Adrenal gland (tissue), 12 donors: ENCODE data around the gene DOCK9. TPM values are rescaled to one million over a fixed set of nuclear protein-coding genes. Genes with fewer than 3 reads are reported as not detected.
A peak's percentile ranks its signal among the peaks of the same experiment; 100 is the strongest.

Experiments
- DNase-seq, 7 donors: peaks; one replicate each; pipeline ENCODE4 v3.0.0-alpha.2; 2019 to 2020
- H3K27ac ChIP-seq, 5 donors: fragments of 200-600 bp; sonication (generic) in 4 of 5; 1 replicate in 3 of 5; 2 replicates in 2 of 5; pipeline versions ENCODE4 v1.5.1 to v1.8.0; 2016 to 2020; ENCODE audit warnings: mild to moderate bottlenecking in 1 of 5
- H3K27me3 ChIP-seq: fragments of 200-600 bp; 2 replicates; pipeline ENCODE4 v1.8.0; 2021
- H3K36me3 ChIP-seq, 2 donors: fragments of 200-600 bp; replicated peaks in 1 of 2; 1 replicate in 1 of 2; 2 replicates in 1 of 2; pipeline versions ENCODE4 v1.5.1 to v1.8.0; 2018 to 2022
- H3K4me1 ChIP-seq, 2 donors: fragments of 200-600 bp; replicated peaks in 1 of 2; 1 replicate in 1 of 2; 2 replicates in 1 of 2; pipeline versions ENCODE4 v1.5.1 to v1.8.0; 2018 to 2021
- H3K4me3 ChIP-seq, 4 donors: fragments of 200-600 bp; sonication (generic) in 3 of 4; one replicate each; pipeline ENCODE4 v1.5.1; 2016 to 2018
- H3K9me3 ChIP-seq, 3 donors: fragments of 200-600 bp; sonication (generic) in 1 of 3; replicated peaks in 1 of 3; 1 replicate in 2 of 3; 2 replicates in 1 of 3; pipeline versions ENCODE4 v1.5.1 to v1.8.0; 2016 to 2021
- CTCF ChIP-seq, 6 experiments: fragments of 450-650 bp in 4 of 6; fragments of 200-600 bp in 2 of 6; sonication (generic) in 1 of 6; IDR thresholded peaks; 1 replicate in 5 of 6; 2 replicates in 1 of 6; pipeline versions ENCODE4 v1.5.1 to v1.8.0; 2016 to 2021; ENCODE audit warnings: antibody characterized with exemption in 6 of 6, mild to moderate bottlenecking in 2 of 6, moderate library complexity in 1 of 6
- POLR2A ChIP-seq, 2 donors: fragments of 450-650 bp; IDR thresholded peaks; one replicate each; pipeline ENCODE4 v1.6.1; 2017; ENCODE audit warnings: antibody characterized with exemption in 2 of 2, mild to moderate bottlenecking in 2 of 2, moderate library complexity in 1 of 2
- WGBS, 4 donors: extraction: QIAGEN DNeasy Blood & Tissue Kit in 2 of 4; methylation state at CpG; one replicate each; pipeline versions ENCODE4 v1.1.5 to v1.1.7; 2013 to 2017; 5-methylcytosine and 5-hydroxymethylcytosine counted together
- intact Hi-C, 2 donors: fragments of 100-400 bp; cut with DNase I; formaldehyde crosslinking; loops; one replicate each; pipeline versions ENCODE4 v1.14.1 to v1.15.0; 2022 to 2023
- polyA plus RNA-seq, 3 donors: library from polyadenylated mRNA; stranded (reverse); fragments of 200-250 nt in 2 of 3; fragments of 350-450 nt in 1 of 3; fragmentation: Illumina TruSeq in 1 of 3; extraction: RNeasy Lipid Tissue Mini Kit (QIAGEN cat#74804) in 1 of 3; gene quantifications; one replicate each; pipeline ENCODE4 v1.2.3, GENCODE V29; 2013 to 2014
- total RNA-seq, 9 donors: library from RNA; depleted of rRNA in 4 of 9; stranded (reverse); fragments of >200 nt in 4 of 9; fragments of 120-200 nt in 1 of 9; fragmentation: NEBNext Ultra II Directional in 1 of 9; extraction: Animal tissue kit (Norgen Biotek cat#: 25700) in 1 of 9; gene quantifications; one replicate each; pipeline versions ENCODE4 v1.1.0 to v1.2.4, GENCODE V29; 2013 to 2023
- donor health status: healthy with polysubstance abuse.
- donor health status: Bipolar disorder and iron deficiency.
- donor health status: DM: yes; HTN: yes; CAD: no.
- donor health status: DM: no; HTN: no; CAD: no.
- donor health status: DM: no; HTN: no; CAD: no.
- donor health status: DM: yes; HTN: yes; CAD: no.

Gene DOCK9
- total and polyA plus RNA-seq, 12 donors: 16.2 to 83.4 (median 51.9) TPM

GRCh38 chr13:98845742-98846141 lies 132.1 kb downstream of the DOCK9 start:
- Histone ChIP-seq H3K27me3 (no peaks in the 10 kb centered on the region), H3K36me3 (peaks cover 0 to 8% of the 10 kb centered on the region in 2 donors), H3K4me1 (no peaks in the 10 kb centered on the region), H3K4me3 (no peak overlapping the region), H3K27ac (no peak overlapping the region), H3K9me3 (no peaks in the 10 kb centered on the region)
- 88 to 94% (median 90%) methylated on average over 7 of the region's 7 CpGs for WGBS, 4 donors
- no peak for DNase-seq
- TF ChIP-seq CTCF (IDR thresholded peaks at IDR 0.05) (no peak), POLR2A (IDR thresholded peaks at IDR 0.05) (no peak)
- intact Hi-C loops: loop anchor here in 1 of 2 donors (10.0 kb wide), 2 partner anchors 189 to 401 kb away; no protein-coding TSS in a partner anchor

- intact Hi-C loops: loop anchor here in 1 of 2 donors (10.0 kb wide), 2 partner anchors 191 to 399 kb away; no protein-coding TSS in a partner anchor
Observed at GRCh38 chr13:98844021-98844420, 133.8 kb downstream of the DOCK9 start.

GRCh38 chr13:98843482-98843877 lies 134.4 kb downstream of the DOCK9 start:
- intact Hi-C loops: loop anchor here in 1 of 2 donors (10.0 kb wide), 2 partner anchors 191 to 399 kb away; no protein-coding TSS in a partner anchor
- no peak for TF ChIP-seq POLR2A (IDR thresholded peaks at IDR 0.05)
- no peak for TF ChIP-seq CTCF (IDR thresholded peaks at IDR 0.05)
- Histone ChIP-seq H3K36me3 (peaks cover 0 to 8% of the 10 kb centered on the region in 2 donors), H3K27me3 (no peaks in the 10 kb centered on the region), H3K27ac (no peak overlapping the region), H3K4me3 (no peak overlapping the region), H3K9me3 (no peaks in the 10 kb centered on the region), H3K4me1 (no peaks in the 10 kb centered on the region)
- 49 to 64% (median 54%) methylated on average over 3 of the region's 3 CpGs for WGBS, 4 donors
- DNase-seq: no peak

More at GRCh38 chr13:98844021-98844420, 133.8 kb downstream of the DOCK9 start:
- TF ChIP-seq POLR2A (IDR thresholded peaks at IDR 0.05) (no peak), CTCF (IDR thresholded peaks at IDR 0.05) (no peak)
- H3K36me3 ChIP-seq: peaks cover 0 to 8% of the 10 kb centered on the region in 2 donors
- DNase-seq: no peak
- no peaks in the 10 kb centered on the region for H3K9me3 ChIP-seq
- H3K4me3 ChIP-seq: no peak overlapping the region
- H3K4me1 ChIP-seq: no peaks in the 10 kb centered on the region
- no peak overlapping the region for H3K27ac ChIP-seq
- no peaks in the 10 kb centered on the region for H3K27me3 ChIP-seq
- WGBS, 4 donors: 76 to 92% (median 90%) methylated on average over 1 of the region's 1 CpG

- H3K27me3 ChIP-seq: no peaks in the 10 kb centered on the region
- peaks cover 0 to 8% of the 10 kb centered on the region in 2 donors for H3K36me3 ChIP-seq
- intact Hi-C loops: loop anchor here in 1 of 2 donors (10.0 kb wide), 2 partner anchors 192 to 398 kb away; no protein-coding TSS in a partner anchor
- no peaks in the 10 kb centered on the region for H3K9me3 ChIP-seq
- peak; percentile 75 to 89 (median 81) for DNase-seq
- 30 to 34% (median 31%) methylated on average over 5 of the region's 5 CpGs for WGBS, 4 donors
- H3K27ac ChIP-seq: no peak overlapping the region
- TF ChIP-seq CTCF (IDR thresholded peaks at IDR 0.05): peak; percentile 72 to 90 (median 83)
- TF ChIP-seq POLR2A (IDR thresholded peaks at IDR 0.05): no peak
- H3K4me1 ChIP-seq: no peaks in the 10 kb centered on the region
- H3K4me3 ChIP-seq: no peak overlapping the region
Observed at GRCh38 chr13:98842858-98843481, 134.9 kb downstream of the DOCK9 start.
